Measurements from ENCODE around the gene ZNF484. TPM values are rescaled to one million over a fixed set of nuclear protein-coding genes. Genes with fewer than 3 reads are reported as not detected.
"Not testable (repeated sequence)": the region's sequence is repeated elsewhere in the genome, so short reads cannot be mapped to it uniquely, and the experiment has no call there.

The ZNF484 gene
- polyA plus RNA-seq, 1 donor from 2014 or later: 26.0 TPM

DNA sequence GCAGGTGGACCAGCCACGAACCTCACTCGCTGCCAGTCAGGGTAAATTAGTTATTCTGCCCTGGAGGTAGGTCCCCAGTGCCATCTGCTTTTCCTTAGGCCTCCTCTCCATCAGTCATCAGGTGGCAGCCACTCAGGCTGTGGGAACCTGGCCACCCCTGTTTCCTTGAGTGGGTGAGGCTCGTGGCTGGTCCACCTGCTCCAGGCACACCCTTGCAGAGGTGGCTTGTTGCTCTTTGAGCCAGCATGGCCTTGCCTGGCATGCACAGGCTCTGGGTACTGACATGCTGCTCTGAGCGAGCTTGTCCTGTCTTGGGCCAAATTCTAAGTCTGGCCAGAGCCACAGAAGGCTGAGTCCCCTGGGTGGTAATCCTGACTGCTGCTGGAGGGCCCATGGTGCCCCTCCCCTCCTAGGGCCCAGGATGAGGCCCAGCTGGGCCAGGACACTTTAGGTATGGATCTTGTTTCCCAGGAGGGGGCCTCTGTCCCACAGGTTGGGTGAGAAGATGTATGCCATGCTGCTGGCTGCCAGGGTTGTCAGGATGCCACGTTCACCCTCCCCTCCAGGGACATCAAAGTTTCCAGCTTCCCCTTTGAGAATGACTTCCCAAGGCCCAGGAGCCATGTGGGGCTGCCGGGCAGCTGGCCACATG is 17.0 kb upstream of the ZNF484 start:
- Histone ChIP-seq H3K9ac (ENCODE audit: low read length) (no peak overlapping the region), H4K20me1 (ENCODE audit: insufficient read depth) (no peaks in the 10 kb centered on the region), H3K27ac (ENCODE audit: low read length) (no peak overlapping the region), H3K36me3 (ENCODE audit: insufficient read depth, low read length) (no peaks in the 10 kb centered on the region), H3K9me3 (ENCODE audit: low read length) (no peaks in the 10 kb centered on the region), H3K4me2 (ENCODE audit: low read length) (no peak overlapping the region), H2AFZ (ENCODE audit: low read depth, low read length) (no peak overlapping the region), H3K79me2 (replicated peaks; ENCODE audit: insufficient read depth, low read length) (no peaks in the 10 kb centered on the region), H3F3A (ENCODE audit: insufficient read depth, low read length, poor library complexity, severe bottlenecking) (no peaks in the 10 kb centered on the region), H3K27me3 (ENCODE audit: insufficient read depth, low read depth, low read length) (no peaks in the 10 kb centered on the region), H3K4me3 (ENCODE audit: low read length) (no peak overlapping the region), H3K9me2 (ENCODE audit: insufficient read depth, low read length) (no peaks in the 10 kb centered on the region)
- TF ChIP-seq, protein P1, sequence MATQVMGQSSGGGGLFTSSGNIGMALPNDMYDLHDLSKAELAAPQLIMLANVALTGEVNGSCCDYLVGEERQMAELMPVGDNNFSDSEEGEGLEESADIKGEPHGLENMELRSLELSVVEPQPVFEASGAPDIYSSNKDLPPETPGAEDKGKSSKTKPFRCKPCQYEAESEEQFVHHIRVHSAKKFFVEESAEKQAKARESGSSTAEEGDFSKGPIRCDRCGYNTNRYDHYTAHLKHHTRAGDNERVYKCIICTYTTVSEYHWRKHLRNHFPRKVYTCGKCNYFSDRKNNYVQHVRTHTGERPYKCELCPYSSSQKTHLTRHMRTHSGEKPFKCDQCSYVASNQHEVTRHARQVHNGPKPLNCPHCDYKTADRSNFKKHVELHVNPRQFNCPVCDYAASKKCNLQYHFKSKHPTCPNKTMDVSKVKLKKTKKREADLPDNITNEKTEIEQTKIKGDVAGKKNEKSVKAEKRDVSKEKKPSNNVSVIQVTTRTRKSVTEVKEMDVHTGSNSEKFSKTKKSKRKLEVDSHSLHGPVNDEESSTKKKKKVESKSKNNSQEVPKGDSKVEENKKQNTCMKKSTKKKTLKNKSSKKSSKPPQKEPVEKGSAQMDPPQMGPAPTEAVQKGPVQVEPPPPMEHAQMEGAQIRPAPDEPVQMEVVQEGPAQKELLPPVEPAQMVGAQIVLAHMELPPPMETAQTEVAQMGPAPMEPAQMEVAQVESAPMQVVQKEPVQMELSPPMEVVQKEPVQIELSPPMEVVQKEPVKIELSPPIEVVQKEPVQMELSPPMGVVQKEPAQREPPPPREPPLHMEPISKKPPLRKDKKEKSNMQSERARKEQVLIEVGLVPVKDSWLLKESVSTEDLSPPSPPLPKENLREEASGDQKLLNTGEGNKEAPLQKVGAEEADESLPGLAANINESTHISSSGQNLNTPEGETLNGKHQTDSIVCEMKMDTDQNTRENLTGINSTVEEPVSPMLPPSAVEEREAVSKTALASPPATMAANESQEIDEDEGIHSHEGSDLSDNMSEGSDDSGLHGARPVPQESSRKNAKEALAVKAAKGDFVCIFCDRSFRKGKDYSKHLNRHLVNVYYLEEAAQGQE (IDR thresholded peaks at IDR 0.05; ENCODE audit: borderline replicate concordance): no peak
- TF ChIP-seq POLR2AphosphoS5 (IDR thresholded peaks at IDR 0.05): no peak
- no peak for TF ChIP-seq SMC3 (conservative IDR thresholded peaks at IDR 0.05; ENCODE audit: poor library complexity)
- TF ChIP-seq RAD21 (conservative IDR thresholded peaks at IDR 0.05): no peak
- TF ChIP-seq EZH2 (IDR thresholded peaks at IDR 0.05; ENCODE audit: borderline replicate concordance, insufficient read depth, low read length, poor library complexity, severe bottlenecking): no peak
- TF ChIP-seq, protein P2, sequence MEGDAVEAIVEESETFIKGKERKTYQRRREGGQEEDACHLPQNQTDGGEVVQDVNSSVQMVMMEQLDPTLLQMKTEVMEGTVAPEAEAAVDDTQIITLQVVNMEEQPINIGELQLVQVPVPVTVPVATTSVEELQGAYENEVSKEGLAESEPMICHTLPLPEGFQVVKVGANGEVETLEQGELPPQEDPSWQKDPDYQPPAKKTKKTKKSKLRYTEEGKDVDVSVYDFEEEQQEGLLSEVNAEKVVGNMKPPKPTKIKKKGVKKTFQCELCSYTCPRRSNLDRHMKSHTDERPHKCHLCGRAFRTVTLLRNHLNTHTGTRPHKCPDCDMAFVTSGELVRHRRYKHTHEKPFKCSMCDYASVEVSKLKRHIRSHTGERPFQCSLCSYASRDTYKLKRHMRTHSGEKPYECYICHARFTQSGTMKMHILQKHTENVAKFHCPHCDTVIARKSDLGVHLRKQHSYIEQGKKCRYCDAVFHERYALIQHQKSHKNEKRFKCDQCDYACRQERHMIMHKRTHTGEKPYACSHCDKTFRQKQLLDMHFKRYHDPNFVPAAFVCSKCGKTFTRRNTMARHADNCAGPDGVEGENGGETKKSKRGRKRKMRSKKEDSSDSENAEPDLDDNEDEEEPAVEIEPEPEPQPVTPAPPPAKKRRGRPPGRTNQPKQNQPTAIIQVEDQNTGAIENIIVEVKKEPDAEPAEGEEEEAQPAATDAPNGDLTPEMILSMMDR (IDR thresholded peaks at IDR 0.05; ENCODE audit: poor library complexity, severe bottlenecking): no peak
- no peak for TF ChIP-seq TAF1 (IDR thresholded peaks at IDR 0.05; ENCODE audit: low read depth)
- no peak for TF ChIP-seq MXI1 (conservative IDR thresholded peaks at IDR 0.05; ENCODE audit: poor library complexity, severe bottlenecking)
- no peak for TF ChIP-seq EP300 (conservative IDR thresholded peaks at IDR 0.05; ENCODE audit: poor library complexity, severe bottlenecking)

DNA sequence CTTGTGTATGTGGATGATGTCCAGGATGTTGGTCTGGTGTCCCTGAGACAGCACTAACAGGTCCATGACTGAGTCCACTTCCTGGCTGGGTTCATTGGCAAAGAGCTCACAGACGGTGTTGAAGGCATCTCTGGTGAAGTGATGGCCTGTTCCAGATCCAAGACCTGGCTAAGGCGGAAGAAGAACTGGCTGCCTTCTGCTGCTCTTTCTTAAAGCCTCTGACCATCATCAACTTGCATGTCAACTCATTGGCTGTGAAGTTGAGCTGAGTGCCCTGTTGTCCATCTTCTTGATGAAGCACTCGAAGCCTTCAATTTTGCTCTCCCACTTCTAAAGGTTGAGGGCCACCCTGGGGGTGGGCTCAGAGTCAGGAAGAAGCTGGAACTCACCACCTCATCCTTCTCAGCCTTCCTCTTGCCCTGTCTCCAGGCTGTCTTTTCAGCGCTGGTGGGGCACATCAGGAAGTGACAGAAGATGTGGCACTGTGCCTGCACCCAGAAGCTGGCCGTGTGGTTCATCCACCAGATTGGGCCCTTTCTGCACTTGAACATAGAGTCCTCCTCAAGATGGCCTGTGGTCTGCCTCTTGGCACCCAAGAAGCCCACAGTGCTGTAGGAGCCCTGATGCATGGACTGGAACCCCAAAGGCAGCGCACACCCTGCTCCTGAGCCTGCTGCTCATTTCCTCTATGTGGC is 16.2 kb upstream of the ZNF484 start:
- not testable (repeated sequence) for H4K20me1 ChIP-seq (ENCODE audit: insufficient read depth); H3K9me2 ChIP-seq (ENCODE audit: insufficient read depth, low read length); H3K4me2 ChIP-seq (ENCODE audit: low read length); H3K79me2 ChIP-seq (replicated peaks; ENCODE audit: insufficient read depth, low read length); H3F3A ChIP-seq (ENCODE audit: insufficient read depth, low read length, poor library complexity, severe bottlenecking); H3K4me3 ChIP-seq (ENCODE audit: low read length); H3K36me3 ChIP-seq (ENCODE audit: insufficient read depth, low read length); H2AFZ ChIP-seq (ENCODE audit: low read depth, low read length); H3K9me3 ChIP-seq (ENCODE audit: low read length); H3K9ac ChIP-seq (ENCODE audit: low read length); H3K27me3 ChIP-seq (ENCODE audit: insufficient read depth, low read depth, low read length); H3K27ac ChIP-seq (ENCODE audit: low read length)

DNA sequence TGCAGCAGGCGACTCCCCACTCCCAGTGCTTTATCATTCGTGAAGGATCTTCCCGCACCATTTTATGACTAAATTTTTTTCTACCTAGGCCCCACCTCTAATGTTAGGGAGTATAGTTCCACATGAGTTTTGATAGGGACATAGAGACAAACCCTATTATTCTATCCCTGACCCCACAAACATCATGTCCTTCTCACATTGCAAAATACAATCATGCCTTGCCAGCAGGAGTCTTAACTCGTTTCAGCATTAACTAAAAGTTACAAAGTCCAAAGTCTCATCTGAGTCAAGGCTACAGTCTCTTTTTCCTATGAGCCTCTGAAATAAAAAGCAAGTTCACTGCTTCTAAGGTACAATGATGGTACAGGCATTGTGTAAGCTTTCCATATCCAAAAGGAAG is 14.4 kb upstream of the ZNF484 start:
- not testable (repeated sequence) for H2AFZ ChIP-seq (ENCODE audit: low read depth, low read length); H3K79me2 ChIP-seq (replicated peaks; ENCODE audit: insufficient read depth, low read length); H3K9me3 ChIP-seq (ENCODE audit: low read length); H3K36me3 ChIP-seq (ENCODE audit: insufficient read depth, low read length); H3K27me3 ChIP-seq (ENCODE audit: insufficient read depth, low read depth, low read length); H3K9ac ChIP-seq (ENCODE audit: low read length); H4K20me1 ChIP-seq (ENCODE audit: insufficient read depth); H3K4me2 ChIP-seq (ENCODE audit: low read length); H3K4me3 ChIP-seq (ENCODE audit: low read length); H3K9me2 ChIP-seq (ENCODE audit: insufficient read depth, low read length); H3F3A ChIP-seq (ENCODE audit: insufficient read depth, low read length, poor library complexity, severe bottlenecking); H3K27ac ChIP-seq (ENCODE audit: low read length)
